Stomach (tissue), 9 donors: ENCODE results near the gene HSF4. TPM values are rescaled to one million over a fixed set of nuclear protein-coding genes. Genes with fewer than 3 reads are reported as not detected.

ENCODE experiments used
- DNase-seq, 2 donors: peaks; one replicate each; pipeline versions ENCODE4 v3.0.0 to v3.0.0-alpha.2; 2013 to 2019
- H3K27ac ChIP-seq, 5 donors: fragments of 200-600 bp in 4 of 5; sonication (generic) in 4 of 5; one replicate each; pipeline ENCODE4 v1.5.1; 2013 to 2019; ENCODE audit warnings: mild to moderate bottlenecking in 1 of 5, moderate library complexity in 1 of 5
- H3K27me3 ChIP-seq, 3 donors: fragments of 200-600 bp; sonication (generic); one replicate each; pipeline ENCODE4 v1.5.1; 2017 to 2019; ENCODE audit warnings: mixed run types in 1 of 3
- H3K36me3 ChIP-seq, 4 donors: fragments of 200-600 bp; sonication (generic); 1 replicate in 3 of 4; 2 replicates in 1 of 4; pipeline ENCODE4 v1.5.1; 2016 to 2019
- H3K4me1 ChIP-seq, 4 donors: fragments of 200-600 bp; sonication (generic); one replicate each; pipeline ENCODE4 v1.5.1; 2016 to 2019
- H3K4me3 ChIP-seq, 4 donors: fragments of 200-600 bp; sonication (generic) in 3 of 4; one replicate each; pipeline ENCODE4 v1.5.1; 2016 to 2019; ENCODE audit warnings: mild to moderate bottlenecking in 1 of 4
- H3K9me3 ChIP-seq, 4 donors: fragments of 200-600 bp; sonication (generic); one replicate each; pipeline ENCODE4 v1.5.1; 2016 to 2019
- EP300 ChIP-seq: sonication (generic); formaldehyde crosslinking; IDR thresholded peaks from one replicate; pipeline ENCODE4 v1.6.1; 2017; ENCODE audit warnings: antibody characterized with exemption
- POLR2A ChIP-seq, 4 donors: fragments of 450-650 bp; IDR thresholded peaks; one replicate each; pipeline ENCODE4 v1.6.1; 2016; ENCODE audit warnings: antibody characterized with exemption in 4 of 4, control low read depth in 2 of 4, mild to moderate bottlenecking in 1 of 4, moderate library complexity in 1 of 4
- POLR2AphosphoS5 ChIP-seq, 3 donors: sonication (generic); formaldehyde crosslinking; IDR thresholded peaks; one replicate each; pipeline ENCODE4 v1.6.1; 2016; ENCODE audit warnings: antibody characterized with exemption in 3 of 3
- WGBS, 5 donors: extraction: QIAGEN DNeasy Blood & Tissue Kit in 3 of 5; methylation state at CpG; one replicate each; pipeline versions ENCODE4 v1.1.5 to v1.1.7; 2013 to 2018; 5-methylcytosine and 5-hydroxymethylcytosine counted together
- intact Hi-C: fragments of 100-400 bp; cut with DNase I; formaldehyde crosslinking; loops from one replicate; pipeline ENCODE4 v1.15.1; 2023; ENCODE audit warnings: low total_unique reads
- polyA plus RNA-seq, 3 donors: library from polyadenylated mRNA; stranded (reverse); fragments of 200-250 nt; gene quantifications; one replicate each; pipeline ENCODE4 v1.2.3, GENCODE V29; 2013
- total RNA-seq, 5 donors: library from RNA; depleted of rRNA; stranded (reverse); fragments of >200 nt; gene quantifications; one replicate each; pipeline versions ENCODE4 v1.1.0 to v1.2.3, GENCODE V29; 2014 to 2016
- TF ChIP-seq, protein P1 (sequence below), 7 experiments: fragments of 450-650 bp in 4 of 7; fragments of 200-600 bp in 3 of 7; sonication (generic) in 3 of 7; IDR thresholded peaks; one replicate each; pipeline ENCODE4 v1.5.1; 2016 to 2019; ENCODE audit warnings: antibody characterized with exemption in 7 of 7, control low read depth in 2 of 7, mild to moderate bottlenecking in 1 of 7
- donor health status: healthy with polysubstance abuse.
- donor health status: Bipolar disorder and iron deficiency.
- donor health status: healthy.

The HSF4 gene
- total and polyA plus RNA-seq, 8 donors = 9.5 to 630 (median 32.2) TPM

DNA sequence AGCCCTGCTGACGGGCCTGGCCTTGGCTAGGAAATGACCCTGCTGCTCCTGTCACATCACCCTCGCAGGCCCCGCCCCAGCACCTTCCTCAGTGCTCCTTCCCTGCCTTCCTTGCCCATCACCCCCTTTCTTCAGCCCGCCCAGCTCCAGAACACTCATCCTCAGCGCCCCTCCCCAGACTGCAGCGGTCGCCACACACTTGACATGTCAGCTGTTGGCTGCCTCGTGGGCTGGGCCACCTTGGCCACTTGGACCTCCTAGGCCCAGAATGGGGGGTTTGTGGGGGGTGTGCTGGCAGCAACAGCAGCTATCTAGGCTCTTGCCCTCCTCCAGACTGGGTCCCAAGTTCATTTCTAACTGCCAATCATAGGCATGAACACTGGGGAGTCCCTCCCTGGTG is 45.0 kb downstream of the HSF4 start:
- intact Hi-C loops = no loop called here
- Histone ChIP-seq H3K36me3 (peaks cover 0 to 20% (median 3%) of the 10 kb centered on the region in 4 donors), H3K27me3 (no peaks in the 10 kb centered on the region), H3K27ac (no peak overlapping the region), H3K9me3 (no peaks in the 10 kb centered on the region), H3K4me1 (peaks cover 15 to 22% (median 16%) of the 10 kb centered on the region in 4 donors), H3K4me3 (no peak overlapping the region)
- 82 to 88% (median 84%) methylated on average over 7 to 8 of the region's 8 CpGs for WGBS, 5 donors
- no peak for DNase-seq
- TF ChIP-seq POLR2A (IDR thresholded peaks at IDR 0.05) (no peak), EP300 (no peak), POLR2AphosphoS5 (IDR thresholded peaks at IDR 0.05) (no peak)
- TF ChIP-seq, protein P1, sequence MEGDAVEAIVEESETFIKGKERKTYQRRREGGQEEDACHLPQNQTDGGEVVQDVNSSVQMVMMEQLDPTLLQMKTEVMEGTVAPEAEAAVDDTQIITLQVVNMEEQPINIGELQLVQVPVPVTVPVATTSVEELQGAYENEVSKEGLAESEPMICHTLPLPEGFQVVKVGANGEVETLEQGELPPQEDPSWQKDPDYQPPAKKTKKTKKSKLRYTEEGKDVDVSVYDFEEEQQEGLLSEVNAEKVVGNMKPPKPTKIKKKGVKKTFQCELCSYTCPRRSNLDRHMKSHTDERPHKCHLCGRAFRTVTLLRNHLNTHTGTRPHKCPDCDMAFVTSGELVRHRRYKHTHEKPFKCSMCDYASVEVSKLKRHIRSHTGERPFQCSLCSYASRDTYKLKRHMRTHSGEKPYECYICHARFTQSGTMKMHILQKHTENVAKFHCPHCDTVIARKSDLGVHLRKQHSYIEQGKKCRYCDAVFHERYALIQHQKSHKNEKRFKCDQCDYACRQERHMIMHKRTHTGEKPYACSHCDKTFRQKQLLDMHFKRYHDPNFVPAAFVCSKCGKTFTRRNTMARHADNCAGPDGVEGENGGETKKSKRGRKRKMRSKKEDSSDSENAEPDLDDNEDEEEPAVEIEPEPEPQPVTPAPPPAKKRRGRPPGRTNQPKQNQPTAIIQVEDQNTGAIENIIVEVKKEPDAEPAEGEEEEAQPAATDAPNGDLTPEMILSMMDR (IDR thresholded peaks at IDR 0.05) = no peak

GRCh38 chr16:67210069-67210937 is 45.8 kb downstream of the HSF4 start:
- H3K4me3 ChIP-seq = no peak overlapping the region
- TF ChIP-seq POLR2A (IDR thresholded peaks at IDR 0.05) (no peak), EP300 (no peak), POLR2AphosphoS5 (IDR thresholded peaks at IDR 0.05) (no peak)
- TF ChIP-seq, protein P1 (IDR thresholded peaks at IDR 0.05) = no peak
- no peaks in the 10 kb centered on the region for H3K27me3 ChIP-seq
- intact Hi-C loops = no loop called here
- no peaks in the 10 kb centered on the region for H3K9me3 ChIP-seq
- no peak overlapping the region for H3K27ac ChIP-seq
- peaks cover 15 to 22% (median 17%) of the 10 kb centered on the region in 4 donors for H3K4me1 ChIP-seq
- DNase-seq = no peak
- H3K36me3 ChIP-seq = peaks cover 0 to 15% (median 0%) of the 10 kb centered on the region in 4 donors
- WGBS, 5 donors = 84 to 90% (median 85%) methylated on average over 14 to 25 of the region's 25 CpGs

DNA sequence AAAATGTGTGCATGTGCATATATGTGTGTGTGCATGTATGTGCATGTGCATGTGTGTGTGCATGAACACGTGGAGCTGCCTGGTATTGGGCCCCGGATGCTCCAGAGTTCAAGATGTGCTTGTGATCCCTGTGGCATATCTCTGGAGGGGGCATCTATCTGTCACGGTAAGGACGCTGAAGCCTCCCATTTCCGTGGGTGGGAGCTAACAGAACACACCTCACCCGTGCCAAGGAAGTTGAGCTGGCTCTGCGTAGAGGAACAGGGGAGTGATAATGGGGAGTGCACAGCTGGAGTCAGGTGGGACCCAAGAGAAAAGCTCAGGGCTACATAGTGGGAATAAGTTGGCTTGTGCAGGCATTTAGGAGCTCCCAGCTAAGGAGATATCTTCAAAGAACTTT is 47.1 kb downstream of the HSF4 start:
- Histone ChIP-seq H3K27ac (no peak overlapping the region), H3K27me3 (no peaks in the 10 kb centered on the region), H3K36me3 (peaks cover 0 to 7% (median 0%) of the 10 kb centered on the region in 4 donors), H3K4me1 (peaks cover 15 to 30% (median 21%) of the 10 kb centered on the region in 4 donors), H3K9me3 (no peaks in the 10 kb centered on the region), H3K4me3 (no peak overlapping the region)
- intact Hi-C loops = no loop called here
- no peak for DNase-seq
- no peak for TF ChIP-seq POLR2A (IDR thresholded peaks at IDR 0.05)
- no peak for TF ChIP-seq EP300
- TF ChIP-seq, protein P1 (IDR thresholded peaks at IDR 0.05) = no peak
- no peak for TF ChIP-seq POLR2AphosphoS5 (IDR thresholded peaks at IDR 0.05)
- WGBS, 5 donors = 72 to 93% (median 82%) methylated on average over 7 of the region's 7 CpGs

DNA sequence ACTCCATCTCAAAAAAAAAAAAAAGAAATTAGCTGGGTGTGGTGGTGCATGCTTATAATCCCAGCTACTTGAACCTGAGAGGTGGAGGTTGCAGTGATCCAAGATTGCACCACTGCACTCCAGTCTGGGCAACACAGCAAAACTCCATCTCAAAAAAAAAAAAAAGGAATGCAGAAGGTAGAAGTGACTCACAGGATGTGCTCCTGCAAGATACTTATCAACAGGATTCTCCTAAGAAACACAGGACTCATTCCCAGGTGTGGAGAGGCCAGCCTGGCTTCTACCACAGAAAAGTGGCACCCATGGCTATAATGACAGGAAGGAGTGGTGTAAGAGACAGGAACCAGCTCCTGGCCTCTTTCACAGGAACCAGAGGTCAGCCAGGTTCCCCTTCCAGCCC is 48.2 kb downstream of the HSF4 start:
- H3K9me3 ChIP-seq = no peaks in the 10 kb centered on the region
- DNase-seq = no peak
- H3K27ac ChIP-seq = peak overlapping the region in 1 of 5 donors; percentile 3
- H3K27me3 ChIP-seq = no peaks in the 10 kb centered on the region
- TF ChIP-seq, protein P1 (IDR thresholded peaks at IDR 0.05) = no peak
- no peak for TF ChIP-seq EP300
- no peak for TF ChIP-seq POLR2A (IDR thresholded peaks at IDR 0.05)
- TF ChIP-seq POLR2AphosphoS5 (IDR thresholded peaks at IDR 0.05) = no peak
- H3K4me3 ChIP-seq = no peak overlapping the region
- peaks cover 0 to 7% (median 0%) of the 10 kb centered on the region in 4 donors for H3K36me3 ChIP-seq
- H3K4me1 ChIP-seq = peaks cover 22 to 41% (median 27%) of the 10 kb centered on the region in 4 donors
- intact Hi-C loops = no loop called here
